ENCODE measurements around the gene TBL1X. TPM values are rescaled to one million over a fixed set of nuclear protein-coding genes. Genes with fewer than 3 reads are reported as not detected.

Gene TBL1X
- total RNA-seq, 5 donors from 2014 or later (not counting 1 experiment from before 2014, with no cell fraction given), result 21.0 to 50.8 (median 40.5) TPM

DNA sequence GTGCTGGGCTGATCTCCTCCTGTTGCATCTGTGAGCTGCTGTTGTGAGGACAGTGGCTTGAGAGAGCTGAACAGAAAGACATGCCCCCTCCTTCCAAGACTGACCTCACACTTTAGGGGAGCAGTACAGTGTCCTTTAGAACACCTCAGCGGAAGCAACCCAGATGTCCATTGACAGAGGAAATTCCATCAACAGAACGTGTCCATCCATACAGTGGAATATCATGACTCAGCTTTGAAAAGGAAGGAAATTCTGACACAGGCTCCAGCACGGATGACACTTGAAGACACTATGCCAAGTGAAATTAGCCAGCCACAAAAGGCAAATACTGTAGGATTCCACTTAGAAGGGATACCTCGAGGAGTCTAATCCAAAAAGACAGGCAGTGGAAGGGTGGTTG is 197.3 kb downstream of the TBL1X start:
- no peak overlapping the region for H3K27ac Mint-ChIP-seq
- CTCF ChIA-PET, result no interaction called here
- peaks cover 25% of the 10 kb centered on the region for H3K36me3 Mint-ChIP-seq
- no peaks in the 10 kb centered on the region for H3K4me1 ChIP-seq (ENCODE audit: control insufficient read depth in 1 of 2, extremely low read depth in 1 of 2, insufficient read depth in 2 of 2, low read length in 2 of 2)
- no peaks in the 10 kb centered on the region for H3K9me3 Mint-ChIP-seq
- no peaks in the 10 kb centered on the region for H3K27me3 Mint-ChIP-seq
- no peak overlapping the region for H3K4me3 ChIP-seq (ENCODE audit: control insufficient read depth in 1 of 2, extremely low read depth in 1 of 2, low read length in 1 of 2)
- WGBS (ENCODE audit: insufficient coverage), result no CpG with 5 or more reads among the region's 4 CpGs
- no peak overlapping the region for H3K4me3 Mint-ChIP-seq
- peaks cover 3 to 5% of the 10 kb centered on the region in 2 donors for H3K36me3 ChIP-seq (ENCODE audit: control insufficient read depth in 2 of 2, extremely low read depth in 1 of 2, insufficient read depth in 1 of 2, low read length in 1 of 2)
- H3K4me1 Mint-ChIP-seq, result peaks cover 2 to 9% (median 4%) of the 10 kb centered on the region in 3 donors
- POLR2A ChIA-PET, result no interaction called here
- DNase-seq (no peak), ATAC-seq (replicated peaks in 1 of 4) (no peak)
- no peaks in the 10 kb centered on the region for H3K27me3 ChIP-seq (replicated peaks in 1 of 2; ENCODE audit: control insufficient read depth in 2 of 2, extremely low read depth in 1 of 2, insufficient read depth in 2 of 2, low read length in 1 of 2)
- H3K9me3 ChIP-seq, result no peaks in the 10 kb centered on the region
- no peak overlapping the region for H3K27ac ChIP-seq (ENCODE audit: low read length)

DNA sequence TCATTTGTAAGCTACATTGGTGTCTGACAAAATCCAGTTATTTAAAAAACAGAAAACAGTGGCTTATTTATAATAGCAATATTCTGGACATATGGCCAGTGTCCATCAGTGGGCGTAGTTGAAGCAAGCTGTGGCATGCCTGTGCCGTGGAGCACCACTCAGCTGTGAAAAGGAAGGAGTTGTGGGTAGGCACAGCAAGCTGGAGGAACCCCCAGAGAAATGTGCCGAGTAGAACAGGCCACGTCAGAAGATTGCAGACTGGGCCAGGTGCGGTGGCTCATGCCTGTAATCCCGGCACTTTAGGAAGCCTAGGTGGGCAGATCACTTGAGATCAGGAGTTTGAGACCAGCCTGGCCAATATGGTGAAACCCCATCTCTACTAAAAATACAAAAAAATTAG is 198.4 kb downstream of the TBL1X start:
- H3K27ac Mint-ChIP-seq, result no peak overlapping the region
- ChIA-PET CTCF (interaction anchor here in 1 of 2 donors (0.6 kb wide), 1 partner anchor 185 kb away, joined by 5 read pairs; no protein-coding TSS in a partner anchor), POLR2A (no interaction called here)
- H3K27me3 ChIP-seq (replicated peaks in 1 of 2; ENCODE audit: control insufficient read depth in 2 of 2, extremely low read depth in 1 of 2, insufficient read depth in 2 of 2, low read length in 1 of 2), result no peaks in the 10 kb centered on the region
- ATAC-seq (replicated peaks in 1 of 4) (no peak), DNase-seq (no peak)
- H3K4me3 Mint-ChIP-seq, result no peak overlapping the region
- no peaks in the 10 kb centered on the region for H3K9me3 ChIP-seq
- no peak overlapping the region for H3K4me3 ChIP-seq (ENCODE audit: control insufficient read depth in 1 of 2, extremely low read depth in 1 of 2, low read length in 1 of 2)
- peaks cover 3 to 5% of the 10 kb centered on the region in 2 donors for H3K36me3 ChIP-seq (ENCODE audit: control insufficient read depth in 2 of 2, extremely low read depth in 1 of 2, insufficient read depth in 1 of 2, low read length in 1 of 2)
- WGBS (ENCODE audit: insufficient coverage), result 94% methylated on average over 5 of the region's 6 CpGs
- peaks cover 21% of the 10 kb centered on the region for H3K36me3 Mint-ChIP-seq
- H3K27me3 Mint-ChIP-seq, result no peaks in the 10 kb centered on the region
- H3K4me1 Mint-ChIP-seq, result peaks cover 2 to 9% (median 4%) of the 10 kb centered on the region in 3 donors
- H3K27ac ChIP-seq (ENCODE audit: low read length), result no peak overlapping the region
- no peaks in the 10 kb centered on the region for H3K9me3 Mint-ChIP-seq
- no peaks in the 10 kb centered on the region for H3K4me1 ChIP-seq (ENCODE audit: control insufficient read depth in 1 of 2, extremely low read depth in 1 of 2, insufficient read depth in 2 of 2, low read length in 2 of 2)

DNA sequence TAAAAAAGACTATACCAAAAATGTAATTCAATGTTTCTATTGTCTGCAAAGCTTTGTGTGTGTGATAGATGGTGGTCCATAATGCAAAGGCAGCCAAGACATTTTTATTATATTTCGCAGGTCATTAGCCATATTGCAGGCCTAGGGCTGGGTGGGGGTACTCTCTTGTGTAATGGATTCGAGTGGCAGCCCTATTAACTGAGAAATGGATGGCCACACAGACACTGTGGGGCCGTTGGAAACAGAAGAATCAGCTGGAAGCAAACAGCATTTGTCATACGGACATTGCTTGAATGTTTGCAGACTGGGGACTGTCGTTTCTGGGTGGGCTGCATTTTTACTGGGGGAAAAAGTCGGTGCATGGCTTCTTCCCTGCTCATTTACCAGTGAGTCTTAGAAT is 199.4 kb downstream of the TBL1X start:
- Mint-ChIP-seq H3K27me3 (no peaks in the 10 kb centered on the region), H3K4me3 (no peak overlapping the region), H3K4me1 (peaks cover 2 to 9% (median 4%) of the 10 kb centered on the region in 3 donors), H3K27ac (no peak overlapping the region), H3K36me3 (peaks cover 15% of the 10 kb centered on the region), H3K9me3 (no peaks in the 10 kb centered on the region)
- no peaks in the 10 kb centered on the region for H3K4me1 ChIP-seq (ENCODE audit: control insufficient read depth in 1 of 2, extremely low read depth in 1 of 2, insufficient read depth in 2 of 2, low read length in 2 of 2)
- ATAC-seq (replicated peaks in 1 of 4), result no peak
- DNase-seq, result no peak
- no peak overlapping the region for H3K27ac ChIP-seq (ENCODE audit: low read length)
- H3K36me3 ChIP-seq (ENCODE audit: control insufficient read depth in 2 of 2, extremely low read depth in 1 of 2, insufficient read depth in 1 of 2, low read length in 1 of 2), result peaks cover 3 to 5% of the 10 kb centered on the region in 2 donors
- POLR2A ChIA-PET, result no interaction called here
- CTCF ChIA-PET, result no interaction called here
- WGBS (ENCODE audit: insufficient coverage), result 100% methylated on average over 1 of the region's 6 CpGs
- H3K9me3 ChIP-seq, result no peaks in the 10 kb centered on the region
- no peaks in the 10 kb centered on the region for H3K27me3 ChIP-seq (replicated peaks in 1 of 2; ENCODE audit: control insufficient read depth in 2 of 2, extremely low read depth in 1 of 2, insufficient read depth in 2 of 2, low read length in 1 of 2)
- no peak overlapping the region for H3K4me3 ChIP-seq (ENCODE audit: control insufficient read depth in 1 of 2, extremely low read depth in 1 of 2, low read length in 1 of 2)

DNA sequence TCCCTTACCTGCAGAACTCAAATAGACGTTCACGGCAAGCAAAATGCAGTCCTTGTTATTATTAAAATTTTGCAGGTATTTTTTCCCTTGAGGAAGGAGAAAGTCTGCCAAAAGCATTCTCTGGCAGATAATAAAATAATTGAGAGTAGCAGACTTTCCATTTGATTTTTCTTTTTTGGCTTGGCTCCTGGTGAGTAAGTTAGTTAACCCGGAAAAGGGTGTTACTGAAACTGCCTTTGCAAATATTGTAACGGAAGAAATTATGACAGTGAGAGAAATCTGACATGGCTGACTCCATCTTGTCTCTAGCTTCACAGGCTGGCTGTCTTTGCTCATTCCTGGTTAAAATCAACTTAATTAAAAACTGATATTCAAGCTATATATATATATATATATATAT is 200.3 kb downstream of the TBL1X start:
- POLR2A ChIA-PET, result no interaction called here
- no peaks in the 10 kb centered on the region for H3K4me1 ChIP-seq (ENCODE audit: control insufficient read depth in 1 of 2, extremely low read depth in 1 of 2, insufficient read depth in 2 of 2, low read length in 2 of 2)
- H3K4me1 Mint-ChIP-seq, result peaks cover 2 to 9% (median 4%) of the 10 kb centered on the region in 3 donors
- ATAC-seq (replicated peaks in 1 of 4) (no peak), DNase-seq (no peak)
- no peak overlapping the region for H3K4me3 Mint-ChIP-seq
- H3K27me3 ChIP-seq (replicated peaks in 1 of 2; ENCODE audit: control insufficient read depth in 2 of 2, extremely low read depth in 1 of 2, insufficient read depth in 2 of 2, low read length in 1 of 2), result no peaks in the 10 kb centered on the region
- CTCF ChIA-PET, result no interaction called here
- H3K36me3 Mint-ChIP-seq, result peaks cover 13% of the 10 kb centered on the region
- no peak overlapping the region for H3K4me3 ChIP-seq (ENCODE audit: control insufficient read depth in 1 of 2, extremely low read depth in 1 of 2, low read length in 1 of 2)
- H3K9me3 Mint-ChIP-seq, result no peaks in the 10 kb centered on the region
- H3K36me3 ChIP-seq (ENCODE audit: control insufficient read depth in 2 of 2, extremely low read depth in 1 of 2, insufficient read depth in 1 of 2, low read length in 1 of 2), result peaks cover 0 to 2% of the 10 kb centered on the region in 2 donors
- no peak overlapping the region for H3K27ac Mint-ChIP-seq
- H3K9me3 ChIP-seq, result no peaks in the 10 kb centered on the region
- H3K27ac ChIP-seq (ENCODE audit: low read length), result no peak overlapping the region
- WGBS (ENCODE audit: insufficient coverage), result no CpG with 5 or more reads among the region's 4 CpGs
- H3K27me3 Mint-ChIP-seq, result no peaks in the 10 kb centered on the region

DNA sequence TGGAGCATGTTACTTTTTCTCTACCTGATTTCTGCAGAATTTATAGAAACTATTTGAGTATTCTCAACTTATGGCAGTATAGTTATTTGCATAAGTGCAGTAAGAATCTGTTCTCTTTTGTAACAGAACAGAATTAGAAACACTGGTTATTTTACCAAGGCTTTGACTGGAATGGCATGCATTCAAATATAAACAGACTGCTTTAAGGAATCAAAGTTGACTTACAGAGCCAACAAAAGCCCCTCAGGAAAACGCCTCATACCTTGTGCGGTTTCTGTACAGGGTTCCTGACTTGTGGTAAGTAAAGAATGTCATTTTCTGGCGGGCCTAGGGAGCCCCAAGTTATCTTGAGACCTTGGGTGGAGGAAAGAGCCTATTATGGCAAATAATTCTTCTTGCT is 203.7 kb downstream of the TBL1X start:
- no peaks in the 10 kb centered on the region for H3K9me3 Mint-ChIP-seq
- H3K27ac Mint-ChIP-seq, result no peak overlapping the region
- Histone ChIP-seq H3K4me3 (ENCODE audit: control insufficient read depth in 1 of 2, extremely low read depth in 1 of 2, low read length in 1 of 2) (no peak overlapping the region), H3K27me3 (replicated peaks in 1 of 2; ENCODE audit: control insufficient read depth in 2 of 2, extremely low read depth in 1 of 2, insufficient read depth in 2 of 2, low read length in 1 of 2) (no peaks in the 10 kb centered on the region), H3K36me3 (ENCODE audit: control insufficient read depth in 2 of 2, extremely low read depth in 1 of 2, insufficient read depth in 1 of 2, low read length in 1 of 2) (no peaks in the 10 kb centered on the region), H3K4me1 (ENCODE audit: control insufficient read depth in 1 of 2, extremely low read depth in 1 of 2, insufficient read depth in 2 of 2, low read length in 2 of 2) (no peaks in the 10 kb centered on the region), H3K27ac (ENCODE audit: low read length) (no peak overlapping the region), H3K9me3 (no peaks in the 10 kb centered on the region)
- no peak for DNase-seq
- peaks cover 2 to 12% (median 9%) of the 10 kb centered on the region in 3 donors for H3K4me1 Mint-ChIP-seq
- no peak overlapping the region for H3K4me3 Mint-ChIP-seq
- POLR2A ChIA-PET, result no interaction called here
- no CpG with 5 or more reads among the region's 3 CpGs for WGBS (ENCODE audit: insufficient coverage)
- H3K27me3 Mint-ChIP-seq, result no peaks in the 10 kb centered on the region
- H3K36me3 Mint-ChIP-seq, result peaks cover 19% of the 10 kb centered on the region
- no peak for ATAC-seq (replicated peaks in 1 of 4)
- CTCF ChIA-PET, result no interaction called here

DNA sequence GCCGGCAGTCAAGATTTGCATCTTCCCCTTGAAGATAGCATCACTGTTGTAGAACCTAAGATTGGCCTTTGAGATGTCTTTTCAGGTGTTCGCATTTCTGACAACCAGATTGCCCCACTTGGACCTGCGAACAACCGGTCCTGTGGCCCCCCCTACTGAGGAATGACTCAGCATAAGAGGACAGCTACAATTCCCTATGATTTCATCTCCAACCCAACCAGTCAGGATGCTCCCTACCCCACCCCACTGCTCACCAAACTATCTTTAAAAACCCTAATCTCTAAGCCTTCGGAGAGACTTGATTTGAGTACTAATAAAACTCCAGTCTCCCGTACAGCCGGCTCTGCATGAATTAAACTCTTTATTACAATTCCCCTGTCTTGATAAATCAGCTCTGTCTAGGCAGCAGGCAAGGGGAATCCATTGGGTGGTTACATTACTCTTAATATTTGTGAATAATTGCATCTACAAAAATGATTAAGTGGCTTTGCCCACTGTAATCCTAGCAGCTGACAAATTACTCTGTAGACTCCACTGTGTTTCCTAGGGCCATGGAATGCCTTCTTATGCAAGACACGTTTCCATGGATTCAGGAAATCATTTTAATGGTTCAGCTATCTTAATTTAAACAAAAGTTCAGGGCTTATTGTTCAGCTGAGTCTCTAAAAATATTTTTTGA is 205.4 kb downstream of the TBL1X start:
- no peaks in the 10 kb centered on the region for H3K27me3 ChIP-seq (replicated peaks in 1 of 2; ENCODE audit: control insufficient read depth in 2 of 2, extremely low read depth in 1 of 2, insufficient read depth in 2 of 2, low read length in 1 of 2)
- Mint-ChIP-seq H3K27me3 (no peaks in the 10 kb centered on the region), H3K36me3 (peaks cover 26% of the 10 kb centered on the region), H3K4me1 (peaks cover 2 to 12% (median 9%) of the 10 kb centered on the region in 3 donors), H3K9me3 (no peaks in the 10 kb centered on the region), H3K27ac (no peak overlapping the region), H3K4me3 (no peak overlapping the region)
- no peaks in the 10 kb centered on the region for H3K9me3 ChIP-seq
- ChIA-PET POLR2A (no interaction called here), CTCF (no interaction called here)
- H3K4me1 ChIP-seq (ENCODE audit: control insufficient read depth in 1 of 2, extremely low read depth in 1 of 2, insufficient read depth in 2 of 2, low read length in 2 of 2), result no peaks in the 10 kb centered on the region
- no peak overlapping the region for H3K4me3 ChIP-seq (ENCODE audit: control insufficient read depth in 1 of 2, extremely low read depth in 1 of 2, low read length in 1 of 2)
- ATAC-seq (replicated peaks in 1 of 4) (no peak), DNase-seq (no peak)
- H3K36me3 ChIP-seq (ENCODE audit: control insufficient read depth in 2 of 2, extremely low read depth in 1 of 2, insufficient read depth in 1 of 2, low read length in 1 of 2), result no peaks in the 10 kb centered on the region
- H3K27ac ChIP-seq (ENCODE audit: low read length), result no peak overlapping the region
- no CpG with 5 or more reads among the region's 8 CpGs for WGBS (ENCODE audit: insufficient coverage)

DNA sequence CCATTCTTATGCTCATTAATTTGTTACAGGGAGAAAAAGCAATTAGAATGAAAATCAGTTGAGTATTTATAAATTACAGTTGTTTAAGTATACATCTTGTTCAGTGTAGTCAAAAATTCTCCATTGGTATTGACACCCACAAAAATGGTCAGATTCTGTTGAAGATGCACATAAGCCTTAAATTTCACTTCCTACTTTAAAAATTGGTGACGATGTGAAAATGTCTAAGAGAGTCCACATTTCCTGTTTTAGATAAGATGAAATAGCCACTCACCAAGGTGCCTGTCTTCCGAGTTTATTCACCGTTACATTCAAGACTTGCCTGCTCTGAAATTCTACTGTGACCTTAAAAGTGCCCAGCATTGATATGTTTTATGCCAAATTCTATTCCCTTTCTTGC is 207.1 kb downstream of the TBL1X start:
- H3K9me3 Mint-ChIP-seq, result no peaks in the 10 kb centered on the region
- H3K4me1 Mint-ChIP-seq, result peaks cover 4 to 17% (median 6%) of the 10 kb centered on the region in 3 donors
- H3K27ac ChIP-seq (ENCODE audit: low read length), result no peak overlapping the region
- POLR2A ChIA-PET, result no interaction called here
- H3K36me3 ChIP-seq (ENCODE audit: control insufficient read depth in 2 of 2, extremely low read depth in 1 of 2, insufficient read depth in 1 of 2, low read length in 1 of 2), result no peaks in the 10 kb centered on the region
- H3K4me3 Mint-ChIP-seq, result no peak overlapping the region
- CTCF ChIA-PET, result no interaction called here
- no peaks in the 10 kb centered on the region for H3K27me3 ChIP-seq (replicated peaks in 1 of 2; ENCODE audit: control insufficient read depth in 2 of 2, extremely low read depth in 1 of 2, insufficient read depth in 2 of 2, low read length in 1 of 2)
- H3K27me3 Mint-ChIP-seq, result no peaks in the 10 kb centered on the region
- H3K9me3 ChIP-seq, result no peaks in the 10 kb centered on the region
- WGBS (ENCODE audit: insufficient coverage), result 100% methylated on average over 2 of the region's 3 CpGs
- ATAC-seq (replicated peaks in 1 of 4), result no peak
- no peak overlapping the region for H3K4me3 ChIP-seq (ENCODE audit: control insufficient read depth in 1 of 2, extremely low read depth in 1 of 2, low read length in 1 of 2)
- DNase-seq, result no peak
- H3K36me3 Mint-ChIP-seq, result peaks cover 33% of the 10 kb centered on the region
- peaks cover 0 to 2% of the 10 kb centered on the region in 2 experiments for H3K4me1 ChIP-seq (ENCODE audit: control insufficient read depth in 1 of 2, extremely low read depth in 1 of 2, insufficient read depth in 2 of 2, low read length in 2 of 2)
- H3K27ac Mint-ChIP-seq, result no peak overlapping the region

All from T-cell (primary cell).